Activated CD4-positive, alpha-beta memory T cell treated with anti-CD3 and anti-CD28 coated beads, Interleukin-2, amount 10 ng/mL, durations not matched to agents 7 days and 5 days (primary cell): ENCODE data around the gene GAK. TPM values are rescaled to one million over a fixed set of nuclear protein-coding genes. Genes with fewer than 3 reads are reported as not detected.
"Not testable (repeated sequence)": the region's sequence is repeated elsewhere in the genome, so short reads cannot be mapped to it uniquely, and the experiment has no call there.

Experiments used
- CTCF ChIA-PET: fragments of 350-600 bp; sonication (Branson Sonifier 250); formaldehyde crosslinking; loops from one replicate; lab custom pipeline; 2021; ENCODE audit warnings: antibody characterized with exemption, inconsistent platforms; lab: Charles Lee
- POLR2A ChIA-PET: fragments of 350-600 bp; sonication (Branson Sonifier 250); formaldehyde crosslinking; loops from one replicate; lab custom pipeline; 2021; ENCODE audit warnings: antibody characterized with exemption; lab: Charles Lee
- DNase-seq: peaks from one replicate; pipeline ENCODE4 v3.0.0-alpha.2; 2020
- H3K27ac Mint-ChIP-seq: one replicate; pipeline ENCODE4 v1.8.0; 2021; ENCODE audit warnings: mild to moderate bottlenecking, mixed read lengths
- H3K27me3 Mint-ChIP-seq: one replicate; pipeline ENCODE4 v1.8.0; 2021; ENCODE audit warnings: mixed read lengths
- H3K36me3 Mint-ChIP-seq: one replicate; pipeline ENCODE4 v1.8.0; 2021; ENCODE audit warnings: low read depth, mixed read lengths
- H3K4me1 Mint-ChIP-seq: one replicate; pipeline ENCODE4 v1.8.0; 2021; ENCODE audit warnings: mixed read lengths
- H3K4me3 Mint-ChIP-seq: one replicate; pipeline ENCODE4 v1.8.0; 2021; ENCODE audit warnings: mild to moderate bottlenecking, mixed read lengths
- H3K9me3 Mint-ChIP-seq: one replicate; pipeline ENCODE4 v1.8.0; 2021; ENCODE audit warnings: mixed read lengths
- total RNA-seq, 2 experiments: library from RNA; stranded (reverse); gene quantifications; one replicate each; pipeline ENCODE4 v1.2.3, GENCODE V29; 2021

The GAK gene
- total RNA-seq, 2 experiments from 2014 or later = 139 to 156 TPM

GRCh38 chr4:921830-922331, 10.2 kb downstream of the GAK start:
- Mint-ChIP-seq H3K36me3 (peaks cover 48% of the 10 kb centered on the region), H3K4me1 (peaks cover 52% of the 10 kb centered on the region), H3K27ac (no peak overlapping the region), H3K4me3 (no peak overlapping the region), H3K9me3 (peaks cover 12% of the 10 kb centered on the region), H3K27me3 (no peaks in the 10 kb centered on the region)
- ChIA-PET CTCF (interaction anchor here (1.1 kb wide), 1 partner anchor 10 kb away, joined by 6 read pairs; the partner anchor contains the start of genes GAK and TMEM175), POLR2A (interaction anchor here (1.0 to 2.5 kb wide), 3 partner anchors 8 to 11 kb away, joined by 6 to 11 read pairs (median 6); partner anchors contain the start of genes GAK and TMEM175)
- no peak for DNase-seq

DNA sequence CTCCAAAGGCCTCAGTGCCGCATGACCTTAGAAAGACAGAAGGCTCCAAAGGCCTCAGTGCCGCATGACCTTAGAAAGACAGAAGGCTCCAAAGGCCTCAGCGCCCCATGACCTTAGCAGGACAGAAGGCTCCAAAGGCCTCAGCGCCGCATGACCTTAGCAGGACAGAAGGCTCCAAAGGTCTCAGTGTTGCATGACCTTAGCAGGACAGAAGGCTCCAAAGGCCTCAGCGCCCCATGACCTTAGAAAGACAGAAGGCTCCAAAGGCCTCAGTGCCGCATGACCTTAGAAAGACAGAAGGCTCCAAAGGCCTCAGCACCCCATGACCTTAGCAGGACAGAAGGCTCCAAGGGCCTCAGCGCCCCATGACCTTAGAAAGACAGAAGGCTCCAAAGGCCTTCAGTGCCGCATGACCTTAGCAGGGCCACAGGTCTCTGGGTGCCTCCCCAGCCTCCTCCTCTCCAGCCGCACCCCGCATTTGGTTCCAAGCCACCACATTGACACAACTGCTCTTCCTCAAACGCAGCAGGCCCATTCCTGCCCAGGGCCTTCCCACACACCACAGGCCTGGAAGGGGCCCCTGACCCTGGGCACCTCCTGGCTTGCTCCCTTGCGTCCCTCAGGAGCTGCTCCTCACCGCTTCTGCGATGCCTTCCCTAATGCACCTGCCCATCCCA, 13.0 kb downstream of the GAK start:
- POLR2A ChIA-PET, H3K27ac Mint-ChIP-seq, H3K4me3 Mint-ChIP-seq, DNase-seq, H3K27me3 Mint-ChIP-seq, CTCF ChIA-PET: not testable (repeated sequence)
- peaks cover 50% of the 10 kb centered on the region for H3K36me3 Mint-ChIP-seq
- H3K4me1 Mint-ChIP-seq = peaks cover 47% of the 10 kb centered on the region
- peaks cover 12% of the 10 kb centered on the region for H3K9me3 Mint-ChIP-seq

DNA sequence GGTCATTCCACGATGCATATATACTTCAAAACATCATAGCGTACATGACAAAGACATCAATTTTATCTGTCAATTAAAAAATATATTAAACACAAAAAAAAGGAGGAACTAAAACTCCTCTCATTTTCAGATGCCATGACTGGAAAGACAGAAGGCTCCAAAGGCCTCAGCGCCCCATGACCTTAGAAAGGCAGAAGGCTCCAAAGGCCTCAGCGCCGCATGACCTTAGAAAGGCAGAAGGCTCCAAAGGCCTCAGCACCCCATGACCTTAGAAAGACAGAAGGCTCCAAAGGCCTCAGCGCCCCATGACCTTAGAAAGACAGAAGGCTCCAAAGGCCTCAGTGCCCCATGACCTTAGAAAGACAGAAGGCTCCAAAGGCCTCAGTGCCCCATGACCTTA, 13.5 kb downstream of the GAK start:
- Mint-ChIP-seq H3K9me3 (peaks cover 12% of the 10 kb centered on the region), H3K4me1 (peaks cover 45% of the 10 kb centered on the region), H3K36me3 (peaks cover 50% of the 10 kb centered on the region)
- POLR2A ChIA-PET, H3K27ac Mint-ChIP-seq, DNase-seq, CTCF ChIA-PET, H3K4me3 Mint-ChIP-seq, H3K27me3 Mint-ChIP-seq: not testable (repeated sequence)

GRCh38 chr4:917992-918391, 14.1 kb downstream of the GAK start:
- no peak for DNase-seq
- no peaks in the 10 kb centered on the region for H3K27me3 Mint-ChIP-seq
- peaks cover 50% of the 10 kb centered on the region for H3K36me3 Mint-ChIP-seq
- H3K9me3 Mint-ChIP-seq = peaks cover 12% of the 10 kb centered on the region
- ChIA-PET POLR2A (no interaction called here), CTCF (no interaction called here)
- H3K4me3 Mint-ChIP-seq = no peak overlapping the region
- peaks cover 44% of the 10 kb centered on the region for H3K4me1 Mint-ChIP-seq
- no peak overlapping the region for H3K27ac Mint-ChIP-seq

GRCh38 chr4:917466-917865, 14.7 kb downstream of the GAK start:
- no peak for DNase-seq
- Mint-ChIP-seq H3K4me3 (no peak overlapping the region), H3K27ac (no peak overlapping the region), H3K9me3 (peaks cover 12% of the 10 kb centered on the region), H3K27me3 (no peaks in the 10 kb centered on the region), H3K36me3 (peaks cover 48% of the 10 kb centered on the region), H3K4me1 (peaks cover 39% of the 10 kb centered on the region)
- ChIA-PET CTCF (no interaction called here), POLR2A (no interaction called here)

DNA sequence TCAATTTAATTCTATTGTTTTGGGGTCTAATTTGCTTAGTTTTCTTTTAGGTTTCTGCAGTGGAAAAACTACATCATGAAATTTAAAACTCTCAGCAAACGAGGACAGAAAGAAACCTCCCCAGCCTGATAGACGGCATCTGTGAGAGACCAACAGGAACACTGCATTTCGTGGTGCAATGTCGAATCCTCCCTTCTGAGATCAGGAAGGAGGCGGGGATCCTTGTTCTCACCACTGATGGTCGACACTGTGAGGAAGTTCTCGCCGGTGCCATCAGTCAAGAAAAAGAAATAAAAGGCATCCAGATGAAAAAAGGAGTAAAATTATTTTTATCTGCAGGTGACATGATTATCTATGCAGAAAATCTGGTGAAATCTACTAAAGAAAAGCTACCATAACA, 16.5 kb downstream of the GAK start:
- DNase-seq = no peak
- Mint-ChIP-seq H3K4me3 (no peak overlapping the region), H3K36me3 (peaks cover 47% of the 10 kb centered on the region), H3K27me3 (no peaks in the 10 kb centered on the region), H3K27ac (no peak overlapping the region), H3K9me3 (peaks cover 12% of the 10 kb centered on the region), H3K4me1 (peaks cover 29% of the 10 kb centered on the region)
- ChIA-PET CTCF (no interaction called here), POLR2A (no interaction called here)

- CTCF ChIA-PET = no interaction called here
- no peak for DNase-seq
- H3K4me3 Mint-ChIP-seq = no peak overlapping the region
Measured at GRCh38 chr4:915041-915474, 17.1 kb downstream of the GAK start.

GRCh38 chr4:914531-914930, 17.6 kb downstream of the GAK start:
- Mint-ChIP-seq H3K36me3 (peaks cover 43% of the 10 kb centered on the region), H3K9me3 (peaks cover 10% of the 10 kb centered on the region), H3K4me3 (no peak overlapping the region), H3K4me1 (peaks cover 24% of the 10 kb centered on the region), H3K27ac (no peak overlapping the region), H3K27me3 (no peaks in the 10 kb centered on the region)
- no peak for DNase-seq
- ChIA-PET POLR2A (no interaction called here), CTCF (no interaction called here)

More at GRCh38 chr4:915041-915474, 17.1 kb downstream of the GAK start:
- POLR2A ChIA-PET = no interaction called here
- Mint-ChIP-seq H3K4me1 (peaks cover 27% of the 10 kb centered on the region), H3K27me3 (no peaks in the 10 kb centered on the region), H3K27ac (no peak overlapping the region), H3K9me3 (peaks cover 12% of the 10 kb centered on the region), H3K36me3 (peaks cover 44% of the 10 kb centered on the region)

GRCh38 chr4:913280-913618, 18.9 kb downstream of the GAK start:
- Mint-ChIP-seq H3K36me3 (peaks cover 45% of the 10 kb centered on the region), H3K4me3 (no peak overlapping the region), H3K27me3 (no peaks in the 10 kb centered on the region), H3K4me1 (peaks cover 23% of the 10 kb centered on the region), H3K9me3 (peaks cover 6% of the 10 kb centered on the region), H3K27ac (no peak overlapping the region)
- DNase-seq = no peak
- ChIA-PET POLR2A (interaction anchor here (0.7 kb wide), 1 partner anchor 34 kb away, joined by 4 read pairs; no protein-coding TSS in a partner anchor), CTCF (no interaction called here)

GRCh38 chr4:912548-913279, 19.4 kb downstream of the GAK start:
- ChIA-PET POLR2A (interaction anchor here (0.7 kb wide), 1 partner anchor 34 kb away, joined by 4 read pairs; no protein-coding TSS in a partner anchor), CTCF (no interaction called here)
- Mint-ChIP-seq H3K4me1 (peaks cover 21% of the 10 kb centered on the region), H3K27me3 (no peaks in the 10 kb centered on the region), H3K27ac (no peak overlapping the region), H3K9me3 (peaks cover under 1% of the 10 kb centered on the region), H3K4me3 (no peak overlapping the region), H3K36me3 (peaks cover 45% of the 10 kb centered on the region)
- DNase-seq = no peak

GRCh38 chr4:911871-912490, 20.1 kb downstream of the GAK start:
- peaks cover 42% of the 10 kb centered on the region for H3K36me3 Mint-ChIP-seq
- H3K4me3 Mint-ChIP-seq = no peak overlapping the region
- no peak for DNase-seq
- POLR2A ChIA-PET = no interaction called here
- no peak overlapping the region for H3K27ac Mint-ChIP-seq
- CTCF ChIA-PET = no interaction called here
- no peaks in the 10 kb centered on the region for H3K27me3 Mint-ChIP-seq
- peaks cover 18% of the 10 kb centered on the region for H3K4me1 Mint-ChIP-seq
- no peaks in the 10 kb centered on the region for H3K9me3 Mint-ChIP-seq

- Mint-ChIP-seq H3K27ac (no peak overlapping the region), H3K4me3 (no peak overlapping the region), H3K9me3 (no peaks in the 10 kb centered on the region), H3K4me1 (peaks cover 12% of the 10 kb centered on the region), H3K36me3 (peaks cover 44% of the 10 kb centered on the region), H3K27me3 (no peaks in the 10 kb centered on the region)
- ChIA-PET POLR2A (no interaction called here), CTCF (no interaction called here)
- DNase-seq = no peak
Measured at GRCh38 chr4:911221-911751, 20.8 kb downstream of the GAK start.
